Stimulated activated CD4-positive, alpha-beta T cell treated with anti-CD3 and anti-CD28 coated beads, TNF-alpha, amount 100 ng/mL, for 24 hours (primary cell): ENCODE data around the gene UBAC2.

ENCODE experiments used
- DNase-seq, 3 experiments: peaks; one replicate each; pipeline ENCODE4 v3.0.0-alpha.2; 2020; ENCODE audit warnings: low read depth in 3 of 3

Gene UBAC2

DNA sequence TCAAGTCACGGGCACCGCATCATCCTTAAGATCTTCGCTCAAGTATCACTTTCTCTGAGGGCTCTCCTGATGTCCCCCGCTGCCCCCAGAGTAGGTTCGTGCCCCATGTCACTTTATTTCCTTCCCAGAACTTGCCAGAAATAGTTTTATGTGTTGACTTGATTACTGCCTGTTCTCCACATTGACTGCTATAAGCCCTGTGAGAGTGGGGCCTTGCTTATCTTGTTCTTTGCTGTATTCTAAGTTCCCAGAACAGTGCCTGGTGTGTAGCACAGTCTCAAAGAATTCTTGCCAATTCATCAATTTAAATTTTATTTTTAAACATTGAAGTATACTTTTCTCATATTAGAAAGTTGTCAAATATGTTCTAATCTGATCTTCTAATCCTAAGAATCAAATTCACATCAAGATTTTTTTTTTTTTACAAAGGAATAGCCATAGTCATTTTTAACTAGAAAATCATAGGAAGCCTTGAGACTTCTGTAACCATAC lies 138.6 kb downstream of the UBAC2 start:
- no peak for DNase-seq

DNA sequence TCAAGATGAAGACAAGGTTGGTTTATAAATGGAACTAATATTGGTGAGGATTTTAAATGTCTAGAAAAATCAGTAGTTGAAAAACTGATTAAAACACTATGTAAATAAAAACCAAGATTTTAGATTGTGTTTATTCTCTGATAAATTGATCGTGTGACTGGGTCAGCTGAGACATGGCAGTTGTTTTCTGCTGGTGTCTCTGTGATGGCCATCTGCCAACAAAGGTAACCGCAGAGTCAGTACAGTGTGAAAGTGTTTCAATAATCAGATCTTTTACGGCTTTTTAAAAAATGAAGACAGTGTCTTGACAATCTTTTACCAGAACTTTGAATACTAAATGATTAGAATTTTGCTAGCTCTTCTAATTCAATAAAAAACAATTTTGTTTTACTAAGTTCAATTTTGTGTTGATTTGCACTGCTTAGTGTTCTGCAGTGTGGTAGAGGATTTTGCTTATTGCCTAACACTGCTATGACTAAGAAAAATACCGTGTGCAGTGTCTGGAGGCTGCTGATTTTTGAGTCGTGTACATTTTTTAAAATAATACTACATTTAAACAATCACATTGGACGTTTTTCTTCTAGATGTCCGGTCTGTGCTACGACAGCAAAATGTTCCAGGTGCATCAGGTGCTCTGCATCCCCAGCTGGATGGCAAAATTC lies 139.2 kb downstream of the UBAC2 start:
- no peak for DNase-seq

DNA sequence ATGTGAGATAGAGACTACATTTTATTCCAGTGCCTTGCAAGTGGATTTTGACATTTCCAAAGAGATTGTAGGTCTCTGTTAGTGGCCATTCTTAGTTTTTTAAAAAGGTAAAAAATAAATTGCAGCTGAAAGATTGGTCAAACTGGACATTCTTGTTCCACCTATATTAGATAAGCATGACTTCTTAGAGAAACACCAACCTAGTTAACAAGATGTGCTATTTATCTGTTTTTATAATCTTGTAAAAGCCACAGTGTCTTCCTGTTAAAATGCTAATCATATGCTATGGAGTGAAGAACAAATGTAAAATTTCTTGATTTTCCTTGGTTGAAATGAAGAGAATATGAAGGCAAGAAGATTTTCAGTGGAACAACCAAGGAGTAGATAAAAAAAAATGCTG lies 140.0 kb downstream of the UBAC2 start:
- no peak for DNase-seq

DNA sequence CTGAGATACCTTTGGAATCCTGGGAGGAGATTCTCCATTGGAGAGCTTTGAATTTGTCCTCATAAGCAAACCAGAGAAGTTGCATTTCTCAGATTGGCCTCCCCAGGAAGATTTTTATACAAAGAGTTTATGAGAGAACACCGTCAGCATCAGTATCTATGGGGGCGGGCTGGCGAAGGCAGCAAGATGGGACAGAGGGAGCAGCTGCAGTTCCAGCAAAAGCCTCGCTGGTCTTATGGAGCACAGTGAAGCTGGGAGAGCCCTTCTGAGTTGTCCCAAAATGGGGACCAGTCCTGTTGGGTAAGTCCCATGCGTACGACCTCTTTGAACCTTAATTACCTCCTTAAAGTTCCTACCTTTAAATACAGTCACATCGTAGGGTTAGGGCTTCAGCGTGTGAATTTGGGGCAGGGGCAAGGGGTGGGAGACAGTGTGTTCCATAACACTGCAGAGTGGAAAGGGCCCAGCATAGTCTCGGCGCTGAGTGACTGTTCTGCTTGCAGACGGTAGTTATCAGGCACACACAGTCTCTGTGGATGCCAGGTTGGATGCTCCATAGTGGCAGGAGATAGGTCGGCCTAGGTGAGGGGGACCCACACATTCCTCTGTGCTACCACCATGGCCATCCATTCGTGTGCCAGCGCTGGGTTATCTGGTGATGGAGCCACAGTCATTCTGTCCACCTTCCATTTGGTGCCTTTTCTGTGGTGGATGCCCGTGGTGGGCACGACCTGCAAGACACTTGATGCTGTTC lies 141.5 kb downstream of the UBAC2 start:
- no peak for DNase-seq

DNA sequence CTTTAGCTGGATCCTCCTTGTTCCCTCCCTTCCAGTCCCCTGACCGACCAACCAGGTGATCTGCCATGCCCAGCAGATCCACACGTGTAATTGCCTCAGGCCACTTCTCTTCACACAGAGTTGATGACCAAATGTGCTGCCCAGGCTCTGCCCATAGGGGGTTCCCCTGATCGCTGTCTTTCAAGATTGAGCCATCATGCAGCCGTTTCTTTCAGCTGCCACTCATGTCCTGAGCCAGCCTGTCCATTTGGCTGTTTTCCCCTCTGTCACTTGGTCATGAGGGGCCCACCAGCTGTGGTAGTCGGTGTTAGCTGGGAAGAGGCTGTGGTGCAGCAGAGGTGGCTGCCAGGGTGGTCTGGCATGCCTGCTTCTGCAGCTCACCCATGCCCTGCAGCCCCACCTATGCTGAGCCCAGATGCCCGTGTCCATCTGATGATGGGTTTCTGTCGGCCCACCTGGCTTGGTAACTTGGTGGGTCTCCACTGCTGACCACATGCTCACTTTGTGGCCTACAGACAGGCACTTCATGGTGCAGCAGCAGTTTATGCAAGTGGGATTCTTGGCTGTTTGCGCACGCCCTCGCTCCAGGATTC lies 142.2 kb downstream of the UBAC2 start:
- no peak for DNase-seq

DNA sequence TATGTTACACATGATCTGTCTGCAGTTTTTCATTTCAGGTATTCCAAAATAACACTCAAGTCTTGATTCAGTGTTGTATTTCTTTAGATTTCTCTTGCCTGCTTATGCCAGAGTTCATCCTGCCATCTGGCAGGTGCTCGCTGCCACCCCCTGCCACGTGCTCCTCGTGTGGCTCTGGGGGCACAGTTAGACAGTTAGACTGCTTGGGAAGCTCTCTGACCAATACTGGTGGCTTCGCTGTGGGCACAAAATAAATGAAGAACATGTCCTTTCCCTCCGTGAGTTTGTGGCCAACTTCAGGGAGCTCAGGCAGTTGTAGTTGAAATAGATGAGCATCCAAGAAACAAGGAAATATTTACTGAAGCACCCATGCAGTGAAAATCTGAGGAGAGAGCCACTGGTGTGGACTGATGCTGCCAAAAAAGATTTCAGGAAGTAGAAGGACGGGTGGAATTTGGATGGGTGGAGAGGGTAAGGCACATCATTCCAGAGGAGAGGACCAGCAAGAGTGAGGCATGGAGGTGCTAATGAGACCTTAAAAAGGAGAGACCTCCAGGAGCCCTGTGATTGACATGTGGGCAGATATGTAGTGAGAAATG lies 144.1 kb downstream of the UBAC2 start:
- no peak for DNase-seq

DNA sequence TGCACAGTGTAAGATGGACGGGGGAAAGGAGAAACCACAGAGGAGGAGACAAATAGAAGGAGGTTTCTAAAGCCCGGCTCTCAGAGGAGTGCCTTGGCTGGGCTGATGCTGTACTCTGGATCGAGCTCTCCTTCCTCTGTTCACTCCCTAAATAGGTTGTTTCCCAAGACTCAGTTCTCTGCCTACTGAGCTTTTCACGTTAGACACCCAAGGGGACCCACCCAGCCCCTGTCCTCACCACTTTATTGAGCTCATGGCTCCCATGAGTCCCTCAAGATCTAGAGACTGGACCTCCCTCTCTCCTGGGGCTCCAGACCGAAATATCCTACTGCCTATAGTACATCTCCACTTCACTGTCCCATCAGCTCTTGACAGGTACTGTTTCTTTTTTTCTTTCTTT lies 144.7 kb downstream of the UBAC2 start:
- no peak for DNase-seq

DNA sequence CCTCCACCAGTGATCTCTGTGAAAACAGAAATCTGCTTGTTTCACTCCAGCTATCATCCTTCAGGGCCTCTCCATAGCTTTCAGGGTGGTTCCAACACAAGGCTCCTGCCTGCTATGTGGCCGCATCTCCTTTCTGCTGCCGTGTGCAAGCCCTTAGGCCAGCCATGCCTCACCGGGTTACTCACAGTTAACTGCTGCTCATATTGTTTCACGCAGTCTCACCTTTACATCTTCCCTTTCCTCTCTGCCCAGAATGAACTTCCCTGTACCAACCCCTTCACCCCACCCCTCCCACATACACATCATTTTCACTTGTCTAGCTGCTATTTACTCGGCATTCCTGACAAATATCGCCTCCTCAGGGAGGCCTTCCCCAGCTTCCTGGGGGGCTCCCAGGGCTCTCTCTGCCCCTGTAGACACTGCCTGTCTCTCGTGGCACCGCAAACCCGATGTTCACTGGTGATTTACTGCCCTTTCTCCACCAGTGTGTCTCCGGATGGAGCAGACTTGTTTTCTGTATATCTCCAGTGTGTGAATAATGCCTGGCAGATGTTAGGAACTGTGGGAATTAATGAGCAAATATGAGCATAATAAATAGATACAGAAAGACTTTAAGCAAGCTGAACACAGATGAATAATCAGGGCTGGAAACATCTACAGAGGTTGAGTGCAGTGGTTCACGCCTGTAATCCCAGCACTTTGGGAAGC lies 145.8 kb downstream of the UBAC2 start:
- DNase-seq: no peak

DNA sequence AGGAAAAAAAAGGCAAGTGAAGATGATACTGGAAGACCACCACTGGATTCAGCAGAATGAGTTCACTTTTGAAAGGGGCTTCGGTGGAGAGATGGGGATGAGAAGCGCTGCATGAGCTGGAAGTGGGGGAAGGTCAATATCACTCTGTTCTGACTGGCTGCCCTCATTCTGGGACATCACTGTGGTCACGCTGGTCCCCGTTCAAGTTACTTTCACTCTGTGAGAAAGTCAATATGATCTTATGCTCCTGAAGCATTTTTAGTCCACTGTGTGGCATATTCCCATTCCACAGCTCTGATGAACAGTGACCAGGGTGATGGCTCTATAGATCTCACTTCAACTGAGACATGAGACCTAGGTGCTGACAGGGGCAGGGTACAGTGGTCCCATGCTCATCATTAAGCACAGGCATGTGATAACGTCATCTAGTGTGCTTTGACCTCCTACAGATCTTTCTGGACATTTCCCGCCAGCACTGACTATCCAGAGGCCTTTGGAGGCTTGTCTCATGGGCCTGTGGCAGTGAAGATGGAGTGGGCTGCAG lies 146.8 kb downstream of the UBAC2 start:
- no peak for DNase-seq

DNA sequence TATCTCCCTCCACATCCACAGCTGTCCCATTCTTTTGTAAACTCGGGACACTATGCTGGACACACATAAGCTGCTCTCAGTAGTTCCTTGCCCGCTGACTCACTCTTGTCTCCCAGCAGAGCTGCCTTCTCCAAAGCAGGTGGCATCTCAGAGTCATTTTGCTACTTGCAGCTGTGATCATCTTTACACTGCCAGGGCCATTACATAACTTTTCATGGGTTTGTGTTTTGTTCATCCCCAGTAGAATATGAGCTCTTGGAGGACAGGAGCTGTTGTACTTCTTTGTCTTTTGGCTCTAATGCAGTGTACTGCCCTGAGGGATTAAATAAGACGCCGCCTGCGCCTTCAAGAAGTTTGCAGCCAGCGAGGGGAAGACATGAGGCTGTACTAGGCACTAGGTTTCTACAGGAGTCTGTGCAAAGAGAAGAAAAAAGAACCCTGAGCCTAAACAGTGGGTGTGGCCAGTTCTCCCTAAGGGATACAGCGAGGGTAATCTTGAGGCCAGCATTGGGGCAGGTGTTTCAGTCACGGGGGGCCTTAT lies 147.3 kb downstream of the UBAC2 start:
- DNase-seq: no peak

DNA sequence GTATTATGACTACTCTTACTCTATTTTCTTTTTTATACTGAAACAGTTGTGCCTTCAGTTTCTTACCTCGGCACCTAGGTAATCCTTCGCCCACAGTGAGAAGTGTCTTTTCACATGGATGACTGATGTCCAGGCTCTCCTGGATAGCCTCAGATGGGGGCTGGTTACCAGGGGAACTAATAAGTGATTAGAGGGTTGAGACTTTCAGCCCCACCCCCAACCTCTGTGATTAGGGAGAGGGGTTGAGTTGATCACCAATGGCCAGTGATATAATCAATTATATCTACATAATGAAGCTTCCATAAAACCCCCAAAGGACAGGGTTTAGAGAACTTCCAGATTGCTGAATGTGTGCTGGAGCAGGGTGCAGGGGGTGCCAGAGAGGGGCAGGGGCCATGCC lies 149.5 kb downstream of the UBAC2 start:
- no peak for DNase-seq

DNA sequence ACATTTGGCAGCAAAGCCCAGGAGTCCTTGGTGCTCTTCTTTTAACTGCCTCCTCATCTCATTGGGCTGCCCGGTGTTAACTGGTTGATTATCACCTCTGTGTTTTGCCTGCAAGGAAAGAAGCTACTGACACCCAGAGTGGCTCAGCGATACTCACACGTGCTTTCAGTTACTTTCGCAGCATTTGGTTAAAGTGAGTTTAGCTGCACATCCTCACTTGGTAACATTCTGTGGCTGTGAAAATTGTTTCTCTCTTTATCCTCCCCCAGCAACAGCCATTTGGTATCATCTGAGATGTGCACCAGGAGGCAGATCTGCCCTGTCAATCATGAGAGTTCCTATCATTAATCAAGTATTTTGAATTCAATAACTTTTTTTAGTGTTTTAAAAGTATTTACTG lies 151.1 kb downstream of the UBAC2 start:
- DNase-seq: no peak

DNA sequence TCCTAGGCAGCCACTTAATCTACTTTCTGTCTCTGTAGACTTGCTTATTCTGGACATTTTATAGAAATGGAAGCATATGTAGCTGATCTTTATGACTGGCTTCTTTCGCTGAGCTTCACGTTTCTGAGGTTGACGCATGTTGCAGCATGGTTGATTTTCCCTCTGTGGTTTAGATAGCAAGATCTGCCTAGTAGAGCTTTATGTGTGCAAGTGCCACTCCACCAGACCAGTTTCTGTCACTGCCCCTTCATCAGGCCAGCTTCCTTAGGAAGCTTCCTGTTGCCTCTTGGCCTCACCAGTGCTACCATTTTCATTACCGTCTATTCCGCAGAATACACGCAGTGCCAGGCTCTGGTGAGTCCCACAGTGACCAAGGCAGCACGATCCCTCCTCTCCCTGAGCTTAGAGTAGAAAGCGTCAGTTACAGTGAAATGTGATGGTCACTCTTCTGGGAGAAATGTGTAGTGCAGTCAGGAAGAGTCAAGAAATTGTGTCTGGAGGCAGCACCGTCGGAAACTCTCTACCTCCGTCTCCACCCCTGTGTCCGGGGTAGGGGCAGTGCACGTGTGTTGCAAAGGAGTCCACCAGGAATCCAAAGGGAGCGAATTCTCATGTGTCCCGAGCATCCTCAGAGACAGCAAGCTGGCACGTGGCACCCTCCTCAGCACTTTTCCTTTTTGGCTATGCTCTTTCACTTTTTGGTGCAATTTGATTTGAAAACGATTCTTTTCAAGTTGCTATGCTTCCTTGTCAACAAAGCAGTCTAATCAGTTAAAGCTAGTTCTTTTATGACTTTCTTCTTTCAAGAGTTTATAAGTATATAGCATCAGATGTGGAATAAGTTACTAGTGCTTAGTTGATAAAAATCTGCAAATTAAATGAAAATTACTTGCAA lies 151.9 kb downstream of the UBAC2 start:
- no peak for DNase-seq

DNA sequence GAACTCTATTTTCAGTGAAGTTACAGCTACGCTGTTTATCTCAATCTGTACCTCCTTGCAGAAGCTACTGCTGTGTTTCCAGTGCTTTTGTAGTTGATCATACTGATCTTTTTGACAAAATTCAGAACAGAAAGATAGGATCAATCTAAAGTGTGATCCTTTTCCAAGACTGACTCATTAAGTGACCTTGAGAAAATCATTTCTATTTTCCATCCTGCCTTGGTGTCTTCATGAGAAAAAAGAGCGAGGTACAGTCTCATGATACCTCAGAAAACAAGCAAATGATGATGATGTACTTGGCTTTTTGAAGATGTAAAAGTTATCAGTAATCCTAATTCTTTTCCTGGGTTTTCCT lies 152.6 kb downstream of the UBAC2 start:
- no peak for DNase-seq

DNA sequence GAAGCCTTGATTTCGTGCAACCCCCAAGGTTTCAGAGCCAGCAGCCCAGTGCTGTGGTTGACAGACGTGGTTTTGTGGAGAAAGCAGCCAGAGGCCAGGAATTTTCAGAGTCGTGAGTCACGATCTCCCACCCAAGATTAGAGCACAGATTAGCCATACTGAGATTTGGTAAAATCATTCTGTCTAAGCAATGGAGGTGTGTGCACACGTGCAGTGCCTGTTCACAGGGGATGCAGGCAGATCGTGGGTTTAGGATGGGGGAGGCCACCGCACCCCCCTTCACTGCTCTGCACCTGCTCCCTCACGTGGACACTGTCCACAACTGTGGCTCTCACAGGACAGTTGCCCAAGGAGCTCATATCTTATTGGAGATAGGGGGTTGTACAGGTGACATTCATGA lies 153.2 kb downstream of the UBAC2 start:
- DNase-seq: no peak

DNA sequence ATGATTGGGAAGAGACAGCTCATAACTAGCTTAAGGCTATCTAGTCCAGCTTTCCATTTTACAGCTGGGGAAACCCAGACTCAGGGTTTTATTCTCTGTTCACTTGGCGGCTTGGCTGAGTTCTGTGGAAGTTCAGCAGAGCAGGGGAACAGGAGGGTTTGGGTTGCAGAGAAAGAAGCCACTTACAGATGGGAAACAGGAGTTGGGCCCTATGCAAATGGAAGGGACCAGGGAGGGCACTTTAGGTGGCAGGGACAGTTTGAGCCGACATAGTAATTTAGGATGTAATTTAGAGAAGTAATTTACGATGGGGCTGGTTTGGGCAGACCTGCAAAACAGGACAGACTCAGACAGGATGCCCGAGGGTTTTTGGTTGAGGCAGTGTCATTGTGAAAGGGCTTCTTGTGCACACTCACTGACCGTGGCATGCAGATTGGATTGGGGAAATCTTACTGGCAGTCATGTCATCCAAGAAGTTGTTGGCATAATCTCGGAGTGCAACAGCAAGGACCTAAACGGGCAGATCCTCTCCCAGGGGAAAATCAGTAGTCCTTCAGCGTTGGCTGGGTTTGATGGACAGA lies 153.8 kb downstream of the UBAC2 start:
- DNase-seq: no peak

DNA sequence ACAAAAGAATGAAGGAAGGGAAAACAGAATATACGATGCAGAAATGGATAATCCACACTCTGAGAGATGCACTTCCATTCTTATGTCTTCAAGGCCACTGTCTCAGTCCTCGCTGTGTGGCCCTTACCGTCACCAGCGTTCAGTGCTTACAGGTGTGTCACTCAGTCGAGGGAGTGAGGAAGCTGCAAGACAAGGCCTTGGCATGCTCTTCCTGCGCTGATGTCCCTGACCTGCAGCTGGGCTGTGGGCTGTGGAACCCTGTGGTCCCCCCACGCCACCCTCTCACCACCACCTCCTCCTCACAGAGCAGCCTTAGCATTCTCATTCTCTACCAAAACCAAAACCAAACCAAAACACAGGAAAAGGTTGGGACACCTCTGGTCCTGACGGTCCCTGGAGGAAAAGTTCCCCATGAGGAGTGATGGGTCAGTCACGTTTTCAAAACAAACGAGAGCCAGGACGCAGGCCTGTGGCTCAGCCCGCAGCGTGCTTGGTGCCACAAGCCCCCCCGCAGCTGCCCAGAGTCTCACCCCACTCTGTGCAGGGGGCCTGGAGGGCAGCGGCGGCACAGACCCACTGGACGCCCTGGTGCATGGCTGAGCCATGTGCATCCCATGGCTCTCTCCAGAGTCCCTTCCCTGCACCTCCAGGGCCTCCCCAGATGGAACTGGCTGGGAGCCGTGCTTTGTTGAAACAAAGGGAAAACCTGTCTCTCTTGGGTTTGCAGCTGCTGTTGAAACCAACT lies 154.8 kb downstream of the UBAC2 start:
- no peak for DNase-seq

DNA sequence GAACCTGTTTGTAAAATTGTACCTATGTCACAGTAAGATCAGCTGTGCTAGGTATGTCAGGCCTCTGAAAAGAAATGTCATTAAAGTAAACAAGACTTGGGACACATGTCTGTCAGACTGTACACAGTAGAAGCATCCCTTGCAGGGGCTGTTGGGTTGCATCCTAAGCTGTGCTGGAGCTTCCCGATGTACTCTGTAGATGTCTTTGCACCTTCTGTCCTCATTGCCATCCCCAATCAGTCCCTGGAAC lies 155.3 kb downstream of the UBAC2 start:
- no peak for DNase-seq

DNA sequence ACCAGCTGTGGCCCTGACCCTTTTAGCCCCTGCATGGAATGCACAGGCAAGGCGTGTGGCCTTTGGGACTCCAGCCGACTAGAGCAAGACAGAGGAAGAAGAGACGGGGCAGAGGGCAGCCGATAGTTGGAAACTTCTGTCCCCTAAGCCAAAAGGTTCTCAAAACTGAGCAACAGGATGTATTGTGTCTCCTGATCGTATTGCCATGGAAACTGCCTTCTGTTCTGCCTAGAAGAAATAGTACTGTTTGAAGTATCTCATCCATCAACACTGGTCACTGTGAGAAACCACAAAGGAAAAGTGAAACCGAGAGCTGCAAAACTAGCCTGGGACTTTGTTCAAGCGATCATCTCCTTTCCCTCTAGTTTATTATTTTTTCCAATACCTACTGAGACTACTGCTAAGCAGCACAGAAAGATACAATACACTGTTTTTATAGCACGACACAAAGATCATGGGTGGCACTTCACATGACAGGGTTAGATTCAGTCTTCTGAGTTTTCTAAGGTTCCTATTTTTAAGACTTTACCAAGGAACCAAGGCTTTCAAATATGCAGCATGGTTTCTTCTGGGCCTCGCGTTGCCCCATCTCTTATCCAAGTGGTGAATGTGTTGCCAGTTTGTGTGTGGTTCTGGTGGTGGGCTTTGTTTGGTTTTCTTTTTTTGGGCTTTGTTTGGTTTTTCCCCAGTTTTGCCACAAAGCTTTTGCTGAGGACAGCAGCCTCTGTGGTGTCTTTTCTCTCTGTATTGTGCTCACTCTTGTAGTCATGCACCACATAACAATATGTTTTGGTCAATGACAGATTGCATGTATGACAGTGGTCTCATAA lies 155.8 kb downstream of the UBAC2 start:
- DNase-seq: no peak
